NCI-H2081 (cell line): ENCODE data around the gene HUWE1.
A peak's percentile ranks its signal among the peaks of the same experiment; 100 is the strongest.
"Not testable (repeated sequence)": the region's sequence is repeated elsewhere in the genome, so short reads cannot be mapped to it uniquely, and the experiment has no call there.

Source experiments
- DNase-seq, 2 experiments: peaks; one replicate each; lab custom pipeline; 2025; lab: John Stamatoyannopoulos, UW

The HUWE1 gene, protein sequence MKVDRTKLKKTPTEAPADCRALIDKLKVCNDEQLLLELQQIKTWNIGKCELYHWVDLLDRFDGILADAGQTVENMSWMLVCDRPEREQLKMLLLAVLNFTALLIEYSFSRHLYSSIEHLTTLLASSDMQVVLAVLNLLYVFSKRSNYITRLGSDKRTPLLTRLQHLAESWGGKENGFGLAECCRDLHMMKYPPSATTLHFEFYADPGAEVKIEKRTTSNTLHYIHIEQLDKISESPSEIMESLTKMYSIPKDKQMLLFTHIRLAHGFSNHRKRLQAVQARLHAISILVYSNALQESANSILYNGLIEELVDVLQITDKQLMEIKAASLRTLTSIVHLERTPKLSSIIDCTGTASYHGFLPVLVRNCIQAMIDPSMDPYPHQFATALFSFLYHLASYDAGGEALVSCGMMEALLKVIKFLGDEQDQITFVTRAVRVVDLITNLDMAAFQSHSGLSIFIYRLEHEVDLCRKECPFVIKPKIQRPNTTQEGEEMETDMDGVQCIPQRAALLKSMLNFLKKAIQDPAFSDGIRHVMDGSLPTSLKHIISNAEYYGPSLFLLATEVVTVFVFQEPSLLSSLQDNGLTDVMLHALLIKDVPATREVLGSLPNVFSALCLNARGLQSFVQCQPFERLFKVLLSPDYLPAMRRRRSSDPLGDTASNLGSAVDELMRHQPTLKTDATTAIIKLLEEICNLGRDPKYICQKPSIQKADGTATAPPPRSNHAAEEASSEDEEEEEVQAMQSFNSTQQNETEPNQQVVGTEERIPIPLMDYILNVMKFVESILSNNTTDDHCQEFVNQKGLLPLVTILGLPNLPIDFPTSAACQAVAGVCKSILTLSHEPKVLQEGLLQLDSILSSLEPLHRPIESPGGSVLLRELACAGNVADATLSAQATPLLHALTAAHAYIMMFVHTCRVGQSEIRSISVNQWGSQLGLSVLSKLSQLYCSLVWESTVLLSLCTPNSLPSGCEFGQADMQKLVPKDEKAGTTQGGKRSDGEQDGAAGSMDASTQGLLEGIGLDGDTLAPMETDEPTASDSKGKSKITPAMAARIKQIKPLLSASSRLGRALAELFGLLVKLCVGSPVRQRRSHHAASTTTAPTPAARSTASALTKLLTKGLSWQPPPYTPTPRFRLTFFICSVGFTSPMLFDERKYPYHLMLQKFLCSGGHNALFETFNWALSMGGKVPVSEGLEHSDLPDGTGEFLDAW (N-terminal part only)

DNA sequence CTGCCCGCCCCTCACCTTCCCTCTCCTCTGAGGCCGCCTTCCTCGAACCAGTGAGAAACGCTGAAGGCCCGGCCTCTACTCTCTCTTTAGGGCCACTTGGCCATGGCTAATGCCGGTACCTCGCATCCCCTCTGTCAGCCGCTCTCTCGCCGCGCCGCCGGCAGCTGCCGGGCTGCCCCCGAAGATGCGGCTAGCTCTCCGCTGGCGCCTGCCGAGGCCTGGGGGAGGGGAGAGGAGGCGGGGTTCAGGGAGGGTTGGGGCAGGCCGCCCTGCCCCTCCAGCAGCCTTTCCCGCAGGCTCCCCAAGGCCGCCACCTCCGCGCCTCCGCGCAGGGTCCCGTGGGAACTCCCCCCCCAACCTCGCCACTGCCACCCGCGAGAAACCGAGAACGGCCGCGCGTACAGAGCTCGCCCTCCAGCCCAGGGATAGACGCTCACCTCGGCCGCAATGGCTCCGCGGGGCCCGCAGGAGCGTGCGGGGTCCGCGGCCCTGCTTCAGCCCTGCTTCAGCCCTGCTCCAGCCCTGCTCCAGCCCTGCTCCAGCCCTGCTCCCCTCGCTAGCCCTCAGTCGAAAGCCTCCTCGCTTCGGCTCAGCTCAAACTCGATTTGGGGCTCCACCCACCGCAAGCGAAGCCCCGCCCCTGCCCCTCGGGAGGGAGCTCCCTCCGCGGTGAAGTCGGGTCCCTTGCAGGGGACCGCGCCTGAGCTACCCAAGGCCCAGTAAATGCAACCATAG lies at the start of gene HUWE1:
Gene HUWE1, minus strand, starts transcription at position 569 of the 735 bp plus-strand sequence. CDS start 32,612 bp downstream, outside the sequence.
- peak; percentile 75 to 83 for DNase-seq

DNA sequence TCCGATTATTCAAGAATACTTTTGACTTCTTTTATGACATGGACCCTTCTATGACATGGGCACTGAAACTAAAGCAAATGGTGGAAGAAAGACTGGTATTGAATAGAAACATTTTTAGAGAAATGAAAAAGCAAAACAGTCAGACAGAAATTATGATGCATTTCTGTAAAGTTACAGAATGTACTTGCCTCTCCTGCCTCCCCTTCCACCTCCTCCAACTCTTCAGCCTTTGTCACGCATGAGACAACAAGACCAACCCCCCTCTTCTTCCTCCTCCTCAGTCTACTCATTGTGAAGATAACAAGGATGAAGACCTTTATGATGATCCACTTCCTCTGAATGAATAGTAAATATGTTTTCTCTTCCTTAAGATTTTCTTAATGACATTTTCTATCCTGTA lies 46.3 kb upstream of the HUWE1 start:
- no peak for DNase-seq

DNA sequence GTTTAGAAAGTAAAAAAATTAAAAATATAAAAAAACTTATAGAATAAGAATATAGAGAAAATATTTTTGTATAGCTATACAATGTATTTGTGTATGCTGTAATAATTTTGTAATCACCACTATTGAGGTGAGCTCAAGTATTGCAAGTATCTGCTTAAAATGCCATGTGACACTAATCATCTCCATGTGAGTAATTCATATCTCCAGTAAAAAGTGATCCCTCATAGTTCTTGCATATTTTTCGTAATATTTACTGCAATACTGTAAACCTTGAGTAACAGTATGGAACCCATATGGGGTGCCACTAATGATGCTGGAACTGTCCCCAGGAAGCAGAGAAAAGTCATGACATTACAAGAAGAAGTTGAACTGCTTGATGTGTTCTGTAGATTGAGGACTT lies 43.2 kb upstream of the HUWE1 start:
- no peak for DNase-seq

DNA sequence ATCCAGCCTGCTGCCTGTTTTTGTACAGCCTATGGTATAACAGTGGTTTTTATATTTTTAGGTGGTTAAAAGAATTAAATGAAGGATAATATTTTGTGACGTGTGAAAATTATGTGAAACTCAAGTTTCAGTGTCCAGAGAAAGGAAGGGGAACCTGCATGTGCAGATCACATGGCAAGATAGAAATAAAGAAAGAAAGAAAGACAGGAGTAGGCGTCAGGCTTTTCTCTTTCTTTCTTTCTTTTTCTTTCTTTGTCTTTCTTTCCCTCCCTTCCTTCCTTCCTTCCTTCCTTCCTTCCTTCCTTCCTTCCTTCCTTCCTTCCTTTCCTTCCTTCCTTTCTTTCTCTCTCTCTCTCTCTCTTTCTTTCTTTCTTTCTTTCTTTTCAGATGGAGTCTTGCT lies 42.0 kb upstream of the HUWE1 start:
- DNase-seq = no peak

DNA sequence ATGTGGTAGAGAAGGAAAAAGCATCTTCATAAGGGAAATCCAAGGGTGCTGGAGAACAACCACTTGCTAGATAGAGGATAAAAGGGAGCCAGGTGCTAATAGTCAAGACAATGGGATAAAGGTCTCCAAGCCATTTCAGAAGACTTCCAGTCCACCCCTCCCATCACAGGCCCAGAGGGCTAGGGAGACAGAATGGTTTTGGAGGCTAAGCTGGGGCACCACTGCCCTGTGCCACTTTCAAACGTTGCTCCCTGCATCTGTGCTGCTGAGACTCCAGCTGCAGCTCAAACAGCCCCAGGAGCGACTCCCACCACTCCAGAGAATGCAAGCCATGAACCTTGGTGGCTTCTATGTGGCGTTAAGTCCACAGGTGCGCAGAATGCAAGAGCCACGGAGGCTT lies 38.4 kb upstream of the HUWE1 start:
- no peak for DNase-seq

DNA sequence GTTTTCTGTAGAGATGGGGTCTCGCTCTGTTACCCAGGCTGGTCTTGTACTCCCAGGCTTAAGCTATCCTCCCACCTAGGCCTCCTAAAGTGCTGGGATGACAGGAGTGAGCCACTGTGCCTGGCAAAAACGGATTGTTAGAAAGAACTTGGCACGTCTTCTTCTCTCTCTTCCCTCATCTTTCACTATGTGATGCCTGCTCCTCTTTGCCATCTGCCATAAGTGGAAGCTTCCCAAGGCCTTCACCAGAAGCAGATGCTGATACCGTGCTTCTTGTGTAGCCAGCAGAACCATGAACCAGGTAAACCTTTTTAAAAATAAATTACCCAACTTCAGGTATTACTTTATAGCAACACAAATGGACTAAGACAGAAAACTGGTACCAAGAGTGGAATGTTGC lies 36.9 kb upstream of the HUWE1 start:
- DNase-seq = no peak

DNA sequence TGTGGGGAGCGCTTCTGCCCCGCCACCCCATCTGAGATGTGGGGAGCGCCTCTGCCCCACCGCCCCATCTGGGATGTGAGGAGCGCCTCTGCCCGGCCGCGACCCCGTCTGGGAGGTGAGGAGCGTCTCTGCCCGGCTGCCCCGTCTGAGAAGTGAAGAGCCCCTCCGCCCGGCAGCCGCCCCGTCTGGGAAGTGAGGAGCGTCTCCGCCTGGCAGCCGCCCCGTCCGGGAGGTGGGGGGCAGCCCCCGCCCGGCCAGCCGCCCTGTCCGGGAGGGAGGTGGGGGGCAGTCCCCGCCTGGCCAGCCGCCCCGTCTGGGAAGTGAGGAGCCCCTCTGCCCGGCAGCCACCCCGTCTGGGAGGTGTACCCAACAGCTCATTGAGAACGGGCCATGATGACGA lies 35.1 kb upstream of the HUWE1 start:
- DNase-seq = not testable (repeated sequence)

DNA sequence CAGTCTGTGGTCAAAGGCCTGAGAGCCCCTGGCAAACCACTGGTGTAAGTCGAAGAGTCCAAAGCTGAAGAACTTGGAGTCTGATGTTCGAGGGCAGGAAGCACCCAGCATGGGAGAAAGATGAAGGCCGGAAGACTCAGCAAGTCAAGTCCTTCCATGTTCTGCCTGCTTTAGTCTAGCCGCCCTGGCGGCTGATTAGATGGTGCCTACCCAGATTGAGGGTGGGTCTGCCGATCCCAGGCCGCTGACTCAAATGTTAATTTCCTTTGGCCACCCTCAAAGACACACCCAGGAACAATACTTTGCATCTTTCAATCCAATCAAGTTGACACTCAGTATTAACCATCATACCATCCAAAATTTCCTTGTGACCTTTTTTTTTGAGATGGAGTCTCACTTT lies 33.1 kb upstream of the HUWE1 start:
- DNase-seq = not testable (repeated sequence)

DNA sequence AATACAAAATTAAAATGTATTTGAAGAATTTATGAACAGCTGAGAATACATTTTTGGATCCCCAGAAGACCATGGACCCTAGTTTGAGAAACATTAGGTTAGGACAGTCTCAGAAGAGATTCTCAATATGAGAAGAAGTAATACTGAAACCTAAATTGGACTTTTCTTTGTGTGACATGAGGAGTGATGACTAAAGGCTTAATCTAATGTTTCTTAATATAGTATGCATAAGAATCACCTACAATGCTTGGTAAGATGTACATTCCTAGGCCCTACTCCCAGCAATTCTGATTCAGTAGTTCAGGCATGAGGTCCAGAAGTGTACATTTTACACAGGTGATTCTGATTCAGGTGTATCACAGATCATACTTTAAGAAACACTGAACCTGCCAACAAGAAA lies 31.6 kb upstream of the HUWE1 start:
- no peak for DNase-seq

DNA sequence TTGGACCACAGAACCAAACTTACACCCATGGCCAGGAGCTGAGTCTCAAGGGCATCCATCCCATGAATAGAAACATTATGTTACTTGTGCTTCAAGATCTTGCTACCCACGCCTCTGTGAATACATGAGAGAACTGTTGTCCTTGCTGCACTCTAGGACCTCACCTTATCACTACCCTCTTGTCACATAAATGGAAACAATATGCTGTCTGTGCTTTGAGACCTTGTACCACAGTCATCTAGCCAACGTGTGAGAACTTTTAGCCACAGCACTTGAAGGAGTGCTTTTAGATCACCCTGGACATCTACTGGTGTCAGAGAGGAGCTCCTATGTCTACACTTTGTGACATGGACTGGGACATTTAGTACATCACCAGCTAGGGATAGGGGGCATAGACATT lies 30.7 kb upstream of the HUWE1 start:
- no peak for DNase-seq

DNA sequence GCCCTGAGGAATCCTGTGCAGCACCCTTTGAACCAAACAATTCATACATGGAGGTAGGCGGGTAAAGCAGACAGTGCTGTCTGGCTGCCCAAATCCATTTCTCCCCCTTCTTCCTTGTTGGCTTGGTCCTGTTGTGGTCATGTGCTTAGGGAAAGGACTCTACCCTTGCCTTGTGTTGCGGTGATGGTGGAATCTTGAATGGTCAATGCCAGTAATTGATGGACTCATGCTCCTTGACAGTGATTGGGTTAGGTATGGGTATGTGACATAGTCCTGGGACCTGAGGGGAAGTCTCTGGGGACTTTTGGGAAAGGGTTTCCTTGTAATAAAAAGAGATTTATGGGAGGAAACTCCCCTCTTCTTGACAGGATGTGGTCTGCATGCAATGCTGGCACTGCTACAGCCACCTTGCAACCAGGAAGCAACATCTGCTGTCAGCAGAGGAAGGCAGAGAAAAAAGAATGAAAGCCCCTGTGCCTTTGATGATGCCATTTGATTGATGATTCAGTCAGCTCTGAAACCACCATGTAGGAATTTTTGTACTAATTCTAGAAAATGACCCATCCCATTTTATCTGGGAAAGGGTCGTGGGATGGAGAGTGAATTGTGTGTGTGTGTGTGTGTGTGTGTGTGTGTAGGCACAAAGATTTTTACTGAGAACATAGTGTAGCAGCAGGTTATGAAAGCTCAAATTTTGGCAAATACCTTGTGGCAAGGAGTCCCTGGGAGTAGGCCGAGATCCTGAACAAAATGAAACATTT lies 30.0 kb upstream of the HUWE1 start:
- no peak for DNase-seq

DNA sequence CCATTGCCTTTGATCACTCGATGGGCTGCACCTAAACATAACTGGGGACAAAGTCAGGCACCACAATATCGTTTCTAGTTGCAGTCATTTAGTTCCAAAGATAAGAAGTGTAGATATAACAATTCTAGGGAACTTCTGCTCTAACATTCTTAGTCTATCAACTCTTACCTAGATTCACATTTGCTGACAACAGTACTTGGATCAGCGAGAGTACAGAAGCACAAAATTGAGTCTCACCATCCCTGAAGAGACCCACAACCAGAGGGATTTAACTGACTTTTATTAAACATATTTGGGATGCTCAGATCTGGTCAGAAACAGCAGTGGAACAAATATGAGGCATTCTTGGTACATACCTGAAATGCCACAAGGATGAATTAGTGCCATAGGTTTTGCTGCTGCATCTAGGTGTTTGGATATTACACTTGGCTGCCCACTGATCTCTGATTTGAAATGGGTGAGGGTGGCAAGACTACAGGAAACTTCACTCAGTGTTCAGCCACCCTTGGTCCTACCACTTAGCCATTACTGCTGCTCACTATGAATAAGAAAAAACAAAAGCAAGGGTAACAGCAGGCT lies 28.9 kb upstream of the HUWE1 start:
- DNase-seq = no peak

DNA sequence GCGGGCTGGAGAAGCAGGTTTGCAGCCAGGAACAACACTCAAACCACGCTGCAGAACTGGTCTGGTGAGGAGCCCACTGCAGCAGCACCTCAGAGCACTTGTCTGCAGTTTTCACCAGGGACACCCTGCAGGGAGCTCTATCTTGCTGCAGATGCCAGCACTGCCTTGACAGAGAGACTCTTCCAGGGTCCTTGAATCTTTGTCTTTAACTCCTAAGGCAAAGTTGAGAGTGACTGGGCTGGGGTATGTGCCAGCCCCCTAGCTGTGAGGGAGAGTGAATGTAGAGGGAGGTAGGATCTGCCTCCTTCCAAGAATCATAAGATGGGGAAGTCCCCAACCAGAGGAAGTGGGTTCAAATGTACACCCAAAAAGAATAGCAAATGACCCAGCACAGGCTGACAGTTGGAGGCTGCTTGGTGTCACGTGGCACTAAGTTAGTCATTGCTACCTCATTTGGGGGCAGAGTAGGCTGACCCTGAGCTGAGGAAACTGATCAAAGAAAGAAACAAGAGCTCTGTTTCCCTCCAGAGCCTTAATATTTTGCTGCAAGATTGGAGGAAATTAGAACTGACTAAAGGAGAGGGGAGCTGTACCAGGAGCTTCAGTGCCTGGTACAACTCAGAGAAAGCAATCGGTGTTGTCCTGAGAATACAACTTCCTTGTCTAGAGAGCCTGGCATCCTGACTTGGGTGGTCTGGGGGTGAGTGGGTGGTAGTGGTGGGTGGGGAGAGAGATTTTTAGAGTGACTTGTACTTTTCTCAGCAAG lies 28.2 kb upstream of the HUWE1 start:
- no peak for DNase-seq

DNA sequence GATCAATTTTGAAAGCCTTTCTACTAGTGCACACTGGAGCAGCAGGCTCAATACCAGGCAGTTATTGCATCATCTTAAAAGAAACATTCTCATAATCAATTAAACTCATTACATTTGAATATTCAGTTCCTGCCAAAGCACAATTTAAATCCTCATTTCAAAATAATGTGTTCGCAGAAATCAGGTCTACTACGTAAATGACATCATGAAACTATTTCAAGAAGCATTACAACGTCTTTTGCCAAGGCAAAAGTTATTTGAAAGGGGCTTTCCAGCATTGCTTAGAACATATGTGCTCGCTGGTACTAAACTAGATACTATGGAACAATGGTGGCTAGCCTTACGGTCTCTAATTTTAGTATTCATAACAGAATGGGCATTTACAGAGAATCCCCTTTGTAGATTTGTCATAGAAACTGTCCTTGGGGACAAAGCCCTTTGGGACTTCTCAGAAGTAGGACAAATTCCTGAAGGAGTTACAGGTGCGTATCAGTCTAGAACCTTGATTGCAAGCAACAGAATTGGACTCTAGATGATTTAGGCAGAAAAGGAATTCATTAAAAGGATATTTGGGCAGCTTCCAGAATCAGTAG lies 27.6 kb upstream of the HUWE1 start:
- DNase-seq = no peak

DNA sequence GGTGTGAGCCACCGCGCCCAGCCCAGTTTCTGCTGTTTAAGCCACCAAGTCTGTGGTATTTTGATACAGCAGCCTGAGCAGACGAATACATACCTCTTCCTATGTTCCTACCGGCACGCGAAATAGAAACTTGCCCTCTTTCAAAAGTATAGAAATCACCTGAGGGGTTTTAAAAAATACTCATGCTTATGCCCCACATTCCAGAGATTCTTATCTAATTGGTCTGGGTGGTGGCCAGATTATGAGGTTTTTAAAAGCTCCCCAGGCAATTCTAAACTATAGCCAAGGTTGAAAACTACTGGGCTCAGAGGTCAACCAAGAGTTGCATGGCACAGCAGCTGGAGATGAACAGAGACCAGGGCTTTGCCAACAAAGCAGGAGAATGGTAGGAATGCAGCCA lies 24.9 kb upstream of the HUWE1 start:
- DNase-seq = no peak

DNA sequence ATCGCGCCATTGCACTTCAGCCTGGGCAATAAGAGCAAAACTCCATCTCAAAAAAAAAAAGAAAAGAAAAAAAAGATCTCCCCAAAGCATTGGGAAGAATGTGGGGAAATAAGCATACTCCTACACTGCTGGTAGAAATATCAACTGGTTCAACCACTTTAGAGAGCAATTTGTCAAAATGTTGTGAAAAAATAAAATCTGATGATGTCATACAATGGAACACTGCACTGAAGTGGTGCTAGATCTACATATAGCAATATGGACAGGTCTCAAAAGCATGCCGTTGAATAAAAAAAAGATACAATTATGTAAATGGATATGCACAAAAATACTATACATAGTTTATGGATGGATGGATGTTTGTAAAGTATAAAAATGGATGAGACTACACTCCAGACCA lies 18.3 kb upstream of the HUWE1 start:
- no peak for DNase-seq

DNA sequence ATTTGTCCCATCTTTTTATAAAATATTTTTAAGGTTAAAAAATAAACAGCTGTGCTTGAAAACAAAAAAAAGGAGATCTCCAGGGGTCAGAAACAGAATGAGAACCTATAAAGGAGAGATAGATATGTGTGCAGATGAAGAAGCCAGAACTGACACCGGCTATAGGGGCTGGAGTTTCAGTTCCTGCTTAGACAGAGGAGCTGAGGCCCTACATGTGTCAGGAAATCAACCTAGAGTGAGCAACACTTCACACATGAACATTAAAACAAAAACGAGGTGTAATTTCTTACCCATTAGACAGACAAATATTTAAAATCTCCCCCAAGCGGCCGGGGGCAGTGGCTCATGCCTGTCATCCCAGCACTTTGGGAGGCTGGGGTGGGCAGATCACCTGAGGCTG lies 17.8 kb upstream of the HUWE1 start:
- no peak for DNase-seq

DNA sequence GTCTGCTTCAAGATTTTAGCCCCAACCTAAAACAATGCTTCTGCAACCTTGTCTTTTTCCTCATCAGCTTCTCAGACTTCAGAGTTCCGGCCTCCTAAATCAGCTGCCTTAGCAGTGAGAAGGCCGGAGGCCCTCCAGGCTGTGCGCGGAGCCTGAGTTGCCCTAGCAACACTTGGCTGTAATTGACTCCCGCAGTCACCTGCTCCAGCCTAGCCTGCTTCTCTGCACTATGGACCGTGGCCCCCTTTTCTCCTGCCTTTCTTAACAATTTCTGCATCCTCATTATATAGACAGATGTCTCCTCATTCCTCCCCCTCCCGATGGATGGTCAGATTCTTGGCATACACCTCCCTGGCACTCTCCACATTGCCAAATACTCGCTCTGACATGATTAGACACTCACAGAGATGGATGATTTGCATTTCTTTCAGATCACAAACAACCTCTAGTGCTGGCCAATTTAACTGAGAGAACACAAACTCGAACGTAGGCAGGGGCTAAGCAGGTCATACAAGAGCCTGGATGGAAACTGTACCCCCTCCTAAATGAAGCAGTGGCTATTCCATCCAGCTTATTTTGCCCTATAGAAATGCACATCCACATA lies 9.5 kb upstream of the HUWE1 start:
- peak in 1 of 2 experiments; percentile 24 for DNase-seq

DNA sequence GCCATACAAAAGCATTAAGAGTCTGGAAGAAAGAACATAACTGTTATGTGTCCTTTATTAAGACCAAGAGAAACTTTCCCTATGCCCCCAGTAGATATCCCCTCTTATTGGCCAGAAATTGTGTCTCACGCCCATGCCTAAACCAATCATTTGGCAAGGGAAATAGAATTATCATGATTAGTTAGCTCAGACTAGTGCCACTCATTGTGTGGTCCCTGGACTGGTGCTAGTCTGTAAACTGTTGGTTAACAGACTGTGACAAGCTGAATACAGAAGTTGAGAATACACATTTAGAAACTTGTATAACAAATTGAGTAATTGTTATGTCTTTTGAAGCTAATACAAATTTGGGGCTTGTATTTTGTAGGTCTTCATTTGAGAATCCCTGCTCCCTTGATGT lies 8.1 kb upstream of the HUWE1 start:
- DNase-seq = no peak
